T1000 (cell line): ENCODE measurements around the gene DNM3.
"Not testable (repeated sequence)": the region's sequence is repeated elsewhere in the genome, so short reads cannot be mapped to it uniquely, and the experiment has no call there.

Experiments used
- DNase-seq: peaks from one replicate; lab custom pipeline; 2025; ENCODE audit warnings: mixed read lengths; lab: John Stamatoyannopoulos, UW

Gene DNM3

GRCh38 chr1:172024944-172025738, 183.8 kb downstream of the DNM3 start:
- not testable (repeated sequence) for DNase-seq

GRCh38 chr1:172040466-172040865, 199.2 kb downstream of the DNM3 start:
- DNase-seq: peak; percentile 58

GRCh38 chr1:172041102-172041501, 199.8 kb downstream of the DNM3 start:
- no peak for DNase-seq

GRCh38 chr1:172041742-172042141, 200.4 kb downstream of the DNM3 start:
- DNase-seq: no peak

- no peak for DNase-seq
Measured at GRCh38 chr1:172043900-172044299, 202.6 kb downstream of the DNM3 start.

GRCh38 chr1:172051898-172052297, 210.6 kb downstream of the DNM3 start:
- DNase-seq: no peak

- DNase-seq: no peak
Measured at GRCh38 chr1:172054172-172054571, 212.9 kb downstream of the DNM3 start.

GRCh38 chr1:172055816-172056419, 214.6 kb downstream of the DNM3 start:
- DNase-seq: not testable (repeated sequence)

GRCh38 chr1:172068334-172068733, 227.0 kb downstream of the DNM3 start:
- no peak for DNase-seq

- DNase-seq: no peak
Measured at GRCh38 chr1:172069051-172069450, 227.8 kb downstream of the DNM3 start.

GRCh38 chr1:172069534-172069933, 228.2 kb downstream of the DNM3 start:
- no peak for DNase-seq

GRCh38 chr1:172070055-172070454, 228.8 kb downstream of the DNM3 start:
- no peak for DNase-seq

GRCh38 chr1:172071746-172072145, 230.4 kb downstream of the DNM3 start:
- no peak for DNase-seq

- DNase-seq: not testable (repeated sequence)
Measured at GRCh38 chr1:172079859-172080258, 238.6 kb downstream of the DNM3 start.

- DNase-seq: no peak
Measured at GRCh38 chr1:172083191-172083590, 241.9 kb downstream of the DNM3 start.

- DNase-seq: no peak
Measured at GRCh38 chr1:172084876-172085275, 243.6 kb downstream of the DNM3 start.

GRCh38 chr1:172085317-172085716, 244.0 kb downstream of the DNM3 start:
- DNase-seq: no peak

GRCh38 chr1:172086137-172086536, 244.8 kb downstream of the DNM3 start:
- no peak for DNase-seq

GRCh38 chr1:172088256-172088655, 247.0 kb downstream of the DNM3 start:
- DNase-seq: no peak

- no peak for DNase-seq
Measured at GRCh38 chr1:172089768-172090510, 248.6 kb downstream of the DNM3 start.

- DNase-seq: no peak
Measured at GRCh38 chr1:172090511-172090817, 249.2 kb downstream of the DNM3 start.

GRCh38 chr1:172095846-172096245, 254.5 kb downstream of the DNM3 start:
- no peak for DNase-seq

- no peak for DNase-seq
Measured at GRCh38 chr1:172105230-172105629, 263.9 kb downstream of the DNM3 start.
